OCI-LY1 (cell line): ENCODE measurements around the gene RUNX1.

ENCODE experiments used
- H2AFZ ChIP-seq: fragments of 200-600 bp; sonication (generic), shearing (Covaris generic); 2 replicates; pipeline ENCODE4 v1.6.0; 2014; ENCODE audit warnings: antibody characterized with exemption, mild to moderate bottlenecking, low read length
- H3F3A ChIP-seq: fragments of 200-600 bp; sonication (generic), shearing (Covaris generic); 2 replicates; pipeline ENCODE4 v1.6.0; 2014; ENCODE audit warnings: mild to moderate bottlenecking, antibody characterized with exemption, low read length, moderate library complexity; ENCODE audit not compliant: insufficient read depth
- H3K27ac ChIP-seq: fragments of 200-600 bp; sonication (generic); 2 replicates; pipeline ENCODE4 v1.5.1; 2014; ENCODE audit warnings: low read length, mixed run types, mild to moderate bottlenecking, low read depth; ENCODE audit not compliant: poor library complexity, severe bottlenecking
- H3K27me3 ChIP-seq: fragments of 200-600 bp; sonication (generic); 2 replicates; pipeline ENCODE4 v1.6.0; 2014; ENCODE audit warnings: antibody characterized with exemption, mild to moderate bottlenecking, low read length, moderate library complexity; ENCODE audit not compliant: insufficient read depth
- H3K36me3 ChIP-seq: fragments of 200-600 bp; sonication (generic); 2 replicates; pipeline ENCODE4 v1.6.1; 2014; ENCODE audit warnings: mild to moderate bottlenecking, antibody characterized with exemption, low read length, moderate library complexity, mixed read lengths; ENCODE audit not compliant: insufficient read depth
- H3K4me1 ChIP-seq: fragments of 200-600 bp; sonication (generic); 2 replicates; pipeline ENCODE4 v1.5.1; 2014; ENCODE audit warnings: mild to moderate bottlenecking, low read length, moderate library complexity; ENCODE audit not compliant: insufficient read depth, severe bottlenecking
- H3K4me2 ChIP-seq: fragments of 200-600 bp; sonication (generic), shearing (Covaris generic); 2 replicates; pipeline ENCODE4 v1.6.1; 2014; ENCODE audit warnings: low read length
- H3K4me3 ChIP-seq: fragments of 200-600 bp; sonication (generic); 2 replicates; pipeline ENCODE4 v1.5.1; 2014; ENCODE audit warnings: low read length, low read depth, mild to moderate bottlenecking, mixed read lengths; ENCODE audit not compliant: poor library complexity, severe bottlenecking
- H3K79me2 ChIP-seq: fragments of 200-600 bp; shearing (Covaris generic); 2 replicates; pipeline ENCODE4 v1.6.1; 2016; ENCODE audit warnings: mixed run types, low read length, mixed read lengths; ENCODE audit not compliant: insufficient read depth
- H3K9ac ChIP-seq: fragments of 200-600 bp; sonication (generic), shearing (Covaris generic); 2 replicates; pipeline ENCODE4 v1.6.1; 2014; ENCODE audit warnings: mild to moderate bottlenecking, low read length, mixed read lengths
- H3K9me2 ChIP-seq: fragments of 200-600 bp; sonication (generic), shearing (Covaris generic); 2 replicates; pipeline ENCODE4 v1.6.1; 2014; ENCODE audit warnings: low read depth, mild to moderate bottlenecking, low read length, mixed read lengths
- H3K9me3 ChIP-seq: fragments of 200-600 bp; shearing (Covaris generic); 2 replicates; pipeline ENCODE4 v1.6.1; 2014; ENCODE audit warnings: low read length, mixed read lengths
- H4K20me1 ChIP-seq: fragments of 200-600 bp; sonication (generic), shearing (Covaris generic); 2 replicates; pipeline ENCODE4 v1.6.0; 2016; ENCODE audit warnings: mild to moderate bottlenecking, low read length; ENCODE audit not compliant: insufficient read depth
- CTCF ChIP-seq: fragments of 200-600 bp; sonication (generic), shearing (Covaris generic); IDR thresholded peaks from 2 replicates; pipeline ENCODE4 v1.5.1; 2017; ENCODE audit warnings: mild to moderate bottlenecking, antibody characterized with exemption, low read length, moderate library complexity, mixed read lengths
- EZH2 ChIP-seq: fragments of 200-600 bp; sonication (generic), shearing (Covaris generic); IDR thresholded peaks from 2 replicates; pipeline ENCODE4 v1.8.0; 2017; ENCODE audit warnings: borderline replicate concordance, mixed run types, mild to moderate bottlenecking, antibody characterized with exemption, low read length, moderate library complexity, mixed read lengths

RUNX1 gene

GRCh38 chr21:34900376-34900775, 148.7 kb downstream of the RUNX1 start:
- Histone ChIP-seq H3K4me1 (no peaks in the 10 kb centered on the region), H3K27ac (no peak overlapping the region), H3K4me2 (no peak overlapping the region), H3K36me3 (no peaks in the 10 kb centered on the region), H3K79me2 (peaks cover 6% of the 10 kb centered on the region), H3K4me3 (no peak overlapping the region), H3K27me3 (no peaks in the 10 kb centered on the region), H4K20me1 (no peaks in the 10 kb centered on the region; the same call in 1 of the 2 replicates), H3K9me2 (no peaks in the 10 kb centered on the region), H3K9me3 (no peaks in the 10 kb centered on the region), H3F3A (no peaks in the 10 kb centered on the region), H3K9ac (no peak overlapping the region), H2AFZ (no peak overlapping the region)
- TF ChIP-seq CTCF = no peak
- no peak for TF ChIP-seq EZH2

GRCh38 chr21:34899760-34900159, 149.3 kb downstream of the RUNX1 start:
- Histone ChIP-seq H3K36me3 (no peaks in the 10 kb centered on the region), H4K20me1 (no peaks in the 10 kb centered on the region; the same call in 1 of the 2 replicates), H3F3A (no peaks in the 10 kb centered on the region), H3K27ac (no peak overlapping the region), H3K4me2 (no peak overlapping the region), H3K9me3 (no peaks in the 10 kb centered on the region), H3K9ac (no peak overlapping the region), H2AFZ (no peak overlapping the region), H3K79me2 (peaks cover 6% of the 10 kb centered on the region), H3K27me3 (no peaks in the 10 kb centered on the region), H3K4me1 (no peaks in the 10 kb centered on the region), H3K9me2 (no peaks in the 10 kb centered on the region), H3K4me3 (no peak overlapping the region)
- TF ChIP-seq EZH2 (no peak), CTCF (no peak)

- Histone ChIP-seq H3K9me3 (no peaks in the 10 kb centered on the region), H3K4me1 (no peaks in the 10 kb centered on the region), H2AFZ (no peak overlapping the region), H3K4me2 (no peak overlapping the region), H3K27me3 (no peaks in the 10 kb centered on the region), H4K20me1 (no peaks in the 10 kb centered on the region; the same call in 1 of the 2 replicates), H3F3A (no peaks in the 10 kb centered on the region), H3K36me3 (no peaks in the 10 kb centered on the region), H3K9ac (no peak overlapping the region), H3K4me3 (no peak overlapping the region), H3K79me2 (peaks cover 6% of the 10 kb centered on the region), H3K27ac (no peak overlapping the region), H3K9me2 (no peaks in the 10 kb centered on the region)
- TF ChIP-seq EZH2 (no peak), CTCF (no peak)
Observed at GRCh38 chr21:34899302-34899701, 149.8 kb downstream of the RUNX1 start.
